SK-N-SH (cell line): ENCODE measurements around the gene FSTL5. TPM values are rescaled to one million over a fixed set of nuclear protein-coding genes. Genes with fewer than 3 reads are reported as not detected.
A peak's percentile ranks its signal among the peaks of the same experiment; 100 is the strongest.

Experiments
- CTCF ChIA-PET: fragments of 300-600, 350-600 bp; formaldehyde crosslinking; extraction: SDS; loops from one replicate; lab custom pipeline; 2021; lab: Yijun Ruan, JAX
- POLR2A ChIA-PET: fragments of 350-600 bp; sonication (Branson Sonifier 250); formaldehyde crosslinking; extraction: SDS; loops from one replicate; lab custom pipeline; 2020; ENCODE audit warnings: antibody characterized with exemption, inconsistent platforms; lab: Yijun Ruan, JAX
- DNase-seq: peaks from one replicate; pipeline ENCODE4 v3.0.0; 2012
- H2AFZ ChIP-seq: fragments of 200-600 bp; sonication (generic); 2 replicates; pipeline ENCODE4 v1.8.1; 2016; ENCODE audit warnings: antibody characterized with exemption, mild to moderate bottlenecking, low read depth
- H3F3A ChIP-seq: fragments of 200-600 bp; sonication (generic); replicated peaks from 2 replicates; pipeline ENCODE3; 2016; ENCODE audit warnings: antibody characterized with exemption, mild to moderate bottlenecking; ENCODE audit not compliant: insufficient read depth
- H3K27ac ChIP-seq, 2 experiments: fragments of 200-500 bp in 1 of 2; fragments of 200-600 bp in 1 of 2; sonication (Bioruptor generic) in 1 of 2; sonication (generic), shearing (Covaris generic) in 1 of 2; 2 replicates each; pipeline versions ENCODE4 v1.5.1 to v1.6.1; 2014 to 2016; ENCODE audit warnings: low read depth in 2 of 2, inconsistent platforms in 1 of 2, low read length in 1 of 2, mild to moderate bottlenecking in 1 of 2, mixed read lengths in 1 of 2
- H3K27me3 ChIP-seq: fragments of 200-600 bp; sonication (generic), shearing (Covaris generic); 2 replicates; pipeline ENCODE4 v1.6.1; 2016; ENCODE audit warnings: mixed run types; ENCODE audit not compliant: insufficient read depth
- H3K36me3 ChIP-seq, 2 experiments: fragments of 200-500 bp in 1 of 2; fragments of 200-600 bp in 1 of 2; sonication (Bioruptor generic) in 1 of 2; sonication (generic) in 1 of 2; replicated peaks in 1 of 2; 2 replicates each; pipeline versions ENCODE3 to v1.5.1; 2014 to 2016; ENCODE audit warnings: low read length in 1 of 2, mild to moderate bottlenecking in 1 of 2; ENCODE audit not compliant: insufficient read depth in 2 of 2, control insufficient read depth in 1 of 2
- H3K4me1 ChIP-seq, 2 experiments: fragments of 200-500 bp in 1 of 2; fragments of 200-600 bp in 1 of 2; sonication (Bioruptor generic) in 1 of 2; sonication (generic), shearing (Covaris generic) in 1 of 2; 2 replicates each; pipeline versions ENCODE4 v1.5.1 to v1.6.1; 2014 to 2016; ENCODE audit warnings: low read depth in 1 of 2, low read length in 1 of 2, mixed run types in 1 of 2; ENCODE audit not compliant: insufficient read depth in 2 of 2, control insufficient read depth in 1 of 2
- H3K4me2 ChIP-seq: fragments of 200-600 bp; sonication (generic), shearing (Covaris generic); 2 replicates; pipeline ENCODE4 v1.6.1; 2017; ENCODE audit warnings: mixed run types
- H3K4me3 ChIP-seq, 2 experiments: fragments of 200-500 bp in 1 of 2; fragments of 200-600 bp in 1 of 2; sonication (Bioruptor generic) in 1 of 2; sonication (generic), shearing (Covaris generic) in 1 of 2; 2 replicates each; pipeline versions ENCODE4 v1.5.1 to v1.8.1; 2014 to 2016; ENCODE audit warnings: low read depth in 2 of 2, inconsistent platforms in 1 of 2, low read length in 1 of 2, mild to moderate bottlenecking in 1 of 2, mixed read lengths in 1 of 2, moderate library complexity in 1 of 2
- H3K79me2 ChIP-seq: fragments of 200-600 bp; sonication (generic); 2 replicates; pipeline ENCODE4 v1.8.1; 2017; ENCODE audit warnings: mild to moderate bottlenecking; ENCODE audit not compliant: insufficient read depth
- H3K9ac ChIP-seq: fragments of 200-600 bp; sonication (generic); 2 replicates; pipeline ENCODE4 v1.6.1; 2017; ENCODE audit warnings: mixed run types
- H3K9me2 ChIP-seq: fragments of 200-600 bp; sonication (generic); 2 replicates; pipeline ENCODE4 v1.6.1; 2017; ENCODE audit warnings: mixed run types
- H3K9me3 ChIP-seq: fragments of 200-600 bp; sonication (generic); 2 replicates; pipeline ENCODE4 v1.6.1; 2017; ENCODE audit warnings: mixed run types, mild to moderate bottlenecking, moderate library complexity
- H4K20me1 ChIP-seq: fragments of 200-600 bp; sonication (generic); 2 replicates; pipeline ENCODE4 v1.6.1; 2017; ENCODE audit warnings: mild to moderate bottlenecking, mixed run types; ENCODE audit not compliant: insufficient read depth
- ELF1 ChIP-seq: IDR thresholded peaks from 2 replicates; pipeline ENCODE4 v1.4.0; 2012
- FOXJ3 ChIP-seq: sonication (generic); formaldehyde crosslinking; IDR thresholded peaks from 2 replicates; pipeline ENCODE4 v1.5.1; 2020; ENCODE audit warnings: mild to moderate bottlenecking, missing genetic modification reagents
- FOXM1 ChIP-seq: IDR thresholded peaks from 2 replicates; pipeline ENCODE4 v1.4.0; 2012; ENCODE audit warnings: low read depth, mild to moderate bottlenecking
- GABPA ChIP-seq: IDR thresholded peaks from 2 replicates; pipeline ENCODE4 v1.4.0; 2012; ENCODE audit warnings: low read depth, mild to moderate bottlenecking
- JUND ChIP-seq: IDR thresholded peaks from 2 replicates; pipeline ENCODE4 v1.4.0; 2012
- MAX ChIP-seq: IDR thresholded peaks from 2 replicates; pipeline ENCODE4 v1.4.0; 2012; ENCODE audit warnings: low read depth
- MEF2A ChIP-seq: IDR thresholded peaks from 2 replicates; pipeline ENCODE4 v1.4.0; 2012; ENCODE audit warnings: low read depth, borderline replicate concordance
- MXI1 ChIP-seq: IDR thresholded peaks from 2 replicates; pipeline ENCODE4 v1.6.1; 2012; ENCODE audit warnings: mild to moderate bottlenecking, low read depth, low read length, improper control_type of control experiment
- NRF1 ChIP-seq: IDR thresholded peaks from 2 replicates; pipeline ENCODE4 v1.6.1; 2012; ENCODE audit warnings: low read depth, mild to moderate bottlenecking, low read length
- REST ChIP-seq: IDR thresholded peaks from 2 replicates; pipeline ENCODE4 v1.6.1; 2012; ENCODE audit warnings: mild to moderate bottlenecking, low read depth, low read length, moderate library complexity
- RFX5 ChIP-seq: IDR thresholded peaks from 2 replicates; pipeline ENCODE4 v1.6.1; 2012; ENCODE audit warnings: mild to moderate bottlenecking, improper control_type of control experiment, low read length
- USF1 ChIP-seq: IDR thresholded peaks from 2 replicates; pipeline ENCODE4 v1.4.0; 2012; ENCODE audit warnings: low read depth, borderline replicate concordance
- USF2 ChIP-seq: fragments of 150-350 bp; IDR thresholded peaks from 2 replicates; pipeline ENCODE4 v1.6.1; 2017; ENCODE audit warnings: antibody characterized with exemption, low read length, low read depth, borderline replicate concordance
- WGBS: methylation state at CpG from one replicate; pipeline ENCODE4 v1.1.6; 2017; ENCODE audit warnings: low lambda C conversion rate; 5-methylcytosine and 5-hydroxymethylcytosine counted together
- polyA plus RNA-seq, 3 experiments: library from polyadenylated mRNA; depleted of rRNA; stranded (reverse); fragments of >200 nt; gene quantifications; 2 replicates each; pipeline ENCODE4 v1.2.3, GENCODE V29; 2012
- TF ChIP-seq, protein P1 (sequence below): fragments of 150-350 bp; IDR thresholded peaks from 2 replicates; pipeline ENCODE4 v1.6.1; 2016; ENCODE audit warnings: mild to moderate bottlenecking, low read depth, low read length

The FSTL5 gene
- polyA plus RNA-seq, 1 of the 3 experiments (the other 2 are of a cell fraction), result 0.07 TPM

- TF ChIP-seq MEF2A (no peak), NRF1 (no peak), FOXJ3 (no peak), RFX5 (no peak), MAX (no peak), FOXM1 (no peak), ELF1 (no peak), MXI1 (no peak), JUND (no peak), USF1 (no peak), GABPA (no peak), REST (no peak), USF2 (no peak)
- TF ChIP-seq, protein P1, sequence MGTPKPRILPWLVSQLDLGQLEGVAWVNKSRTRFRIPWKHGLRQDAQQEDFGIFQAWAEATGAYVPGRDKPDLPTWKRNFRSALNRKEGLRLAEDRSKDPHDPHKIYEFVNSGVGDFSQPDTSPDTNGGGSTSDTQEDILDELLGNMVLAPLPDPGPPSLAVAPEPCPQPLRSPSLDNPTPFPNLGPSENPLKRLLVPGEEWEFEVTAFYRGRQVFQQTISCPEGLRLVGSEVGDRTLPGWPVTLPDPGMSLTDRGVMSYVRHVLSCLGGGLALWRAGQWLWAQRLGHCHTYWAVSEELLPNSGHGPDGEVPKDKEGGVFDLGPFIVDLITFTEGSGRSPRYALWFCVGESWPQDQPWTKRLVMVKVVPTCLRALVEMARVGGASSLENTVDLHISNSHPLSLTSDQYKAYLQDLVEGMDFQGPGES, result no peak
- peak overlapping the region; percentile 4; the same call in 1 of the 2 replicates for H2AFZ ChIP-seq
- H3K27me3 ChIP-seq, result no peaks in the 10 kb centered on the region
- H3K79me2 ChIP-seq, result no peaks in the 10 kb centered on the region
- H3K9ac ChIP-seq, result no peak overlapping the region
- H3K4me2 ChIP-seq, result no peak overlapping the region
- no peaks in the 10 kb centered on the region for H4K20me1 ChIP-seq
- WGBS, result 65% methylated on average over 3 of the region's 3 CpGs
- peaks cover 9% of the 10 kb centered on the region for H3F3A ChIP-seq
- POLR2A ChIA-PET, result no interaction called here
- H3K36me3 ChIP-seq, result no peaks in the 10 kb centered on the region
- H3K4me1 ChIP-seq, result no peaks in the 10 kb centered on the region; a peak in 2 of 4 replicates
- no peak overlapping the region for H3K27ac ChIP-seq
- CTCF ChIA-PET, result interaction anchor here (1.0 kb wide), 1 partner anchor 73 kb away, joined by 3 read pairs; no protein-coding TSS in a partner anchor
- no peaks in the 10 kb centered on the region for H3K9me3 ChIP-seq
- no peak for DNase-seq
- H3K4me3 ChIP-seq, result no peak overlapping the region
- no peaks in the 10 kb centered on the region for H3K9me2 ChIP-seq
Observed at GRCh38 chr4:162015090-162015489, 148.7 kb downstream of the FSTL5 start.
